K562 (cell line): ENCODE results near the gene CDC42EP5. TPM values are rescaled to one million over a fixed set of nuclear protein-coding genes. Genes with fewer than 3 reads are reported as not detected.

ENCODE experiments used
- CBFA2T3 ChIP-seq: fragments of 450-650 bp; IDR thresholded peaks from 2 replicates; pipeline ENCODE4 v1.6.1; 2017
- CTBP1 ChIP-seq: fragments of 450-650 bp; IDR thresholded peaks from 2 replicates; pipeline ENCODE4 v1.6.1; 2016; ENCODE audit warnings: borderline replicate concordance
- DMBX1 ChIP-seq: fragments of 250-450 bp; sonication (Bioruptor Pico); IDR thresholded peaks from 2 replicates; pipeline ENCODE4 v1.8.0; 2022; ENCODE audit warnings: inconsistent platforms, mild to moderate bottlenecking, moderate library complexity, borderline replicate concordance
- DPF2 ChIP-seq: fragments of 450-650 bp; IDR thresholded peaks from 2 replicates; pipeline ENCODE4 v1.6.1; 2016
- E2F6 ChIP-seq, 2 experiments: IDR thresholded peaks; 2 replicates each; pipeline ENCODE4 v1.6.1; 2011; ENCODE audit warnings: borderline replicate concordance in 1 of 2, control low read depth in 1 of 2, low read depth in 1 of 2, low read length in 1 of 2, mild to moderate bottlenecking in 1 of 2, mixed read lengths in 1 of 2, moderate library complexity in 1 of 2; ENCODE audit not compliant: insufficient read depth in 1 of 2, insufficient read length in 1 of 2, poor library complexity in 1 of 2, severe bottlenecking in 1 of 2; ENCODE audit errors: extremely low read depth in 1 of 2
- ESRRA ChIP-seq: fragments of 450-650 bp; IDR thresholded peaks from 2 replicates; pipeline ENCODE4 v1.6.1; 2014; ENCODE audit warnings: low read depth, mild to moderate bottlenecking, moderate library complexity, borderline replicate concordance
- ETV5 ChIP-seq: sonication (generic); formaldehyde crosslinking; IDR thresholded peaks from 2 replicates; pipeline ENCODE4 v1.4.0; 2020; ENCODE audit warnings: low read depth, mild to moderate bottlenecking, missing genetic modification reagents
- JUNB ChIP-seq: fragments of 450-650 bp; formaldehyde crosslinking; conservative IDR thresholded peaks from 2 replicates; pipeline ENCODE4 v1.4.0; 2020; ENCODE audit warnings: mild to moderate bottlenecking
- L3MBTL2 ChIP-seq: fragments of 450-650 bp; IDR thresholded peaks from 2 replicates; pipeline ENCODE4 v1.6.1; 2016; ENCODE audit warnings: mild to moderate bottlenecking, moderate library complexity
- NFIC ChIP-seq: fragments of 450-650 bp; IDR thresholded peaks from 2 replicates; pipeline ENCODE4 v1.6.1; 2017; ENCODE audit warnings: mild to moderate bottlenecking, inconsistent platforms
- NFXL1 ChIP-seq: fragments of 450-650 bp; formaldehyde crosslinking; IDR thresholded peaks from 2 replicates; pipeline ENCODE4 v1.4.0; 2021; ENCODE audit warnings: mild to moderate bottlenecking
- NR2C2 ChIP-seq, 2 experiments: fragments of 200-800 bp in 1 of 2; sonication (Bioruptor generic) in 1 of 2; sonication (generic) in 1 of 2; formaldehyde crosslinking in 1 of 2; IDR thresholded peaks; 2 replicates each; pipeline versions ENCODE4 v1.6.1 to v1.8.0; 2016 to 2022; ENCODE audit warnings: mild to moderate bottlenecking in 1 of 2, missing compliant biosample characterization in 1 of 2, missing genetic modification characterization in 1 of 2, missing genetic modification reagents in 1 of 2
- POU5F1 ChIP-seq: fragments of 150-350 bp; IDR thresholded peaks from 2 replicates; pipeline ENCODE4 v1.6.1; 2014; ENCODE audit warnings: borderline replicate concordance, low read length, low read depth, mild to moderate bottlenecking; ENCODE audit not compliant: partially characterized antibody
- PRMT5 ChIP-seq: sonication (generic); formaldehyde crosslinking; IDR thresholded peaks from 2 replicates; pipeline ENCODE4 v1.5.0; 2020; ENCODE audit warnings: missing genetic modification reagents
- SIN3B ChIP-seq: fragments of 450-650 bp; IDR thresholded peaks from 2 replicates; pipeline ENCODE4 v1.6.1; 2017; ENCODE audit warnings: low read depth, mild to moderate bottlenecking, moderate library complexity
- ZNF121 ChIP-seq: sonication (generic); formaldehyde crosslinking; conservative IDR thresholded peaks from 2 replicates; pipeline ENCODE4 v1.8.0; 2022; ENCODE audit warnings: missing genetic modification reagents
- ZNF146 ChIP-seq: IDR thresholded peaks from one replicate; pipeline ENCODE4 v1.6.1; 2018; ENCODE audit warnings: missing compliant biosample characterization; ENCODE audit not compliant: unreplicated experiment
- polyA plus RNA-seq, 8 experiments: library from polyadenylated mRNA; depleted of rRNA in 4 of 8; stranded (reverse) in 5 of 8; unstranded in 3 of 8; fragments of >200 nt; fragmentation: Nextera tagmentation in 2 of 8; fragmentation: Illumina TruSeq in 1 of 8; extraction: Ambion mirVana in 2 of 8; extraction: Trizol in 1 of 8; gene quantifications; 2 replicates each; pipeline versions ENCODE4 v1.2.1 to v1.2.3, GENCODE V29; 2011 to 2014; ENCODE audit warnings: inconsistent platforms in 1 of 8, missing spikeins in 1 of 8
- total RNA-seq, 7 experiments: library from RNA; depleted of rRNA in 6 of 7; stranded (reverse); fragments of >200 nt in 6 of 7; fragmentation: Illumina TruSeq in 2 of 7; extraction: Trizol in 2 of 7; gene quantifications; 2 replicates each; pipeline versions ENCODE4 v1.2.1 to v1.2.3, GENCODE V29; 2011 to 2021; ENCODE audit warnings: low replicate concordance in 1 of 7
- TF ChIP-seq, protein P1 (sequence below): sonication (generic); formaldehyde crosslinking; IDR thresholded peaks from 2 replicates; pipeline ENCODE4 v1.8.1; 2023; ENCODE audit warnings: mild to moderate bottlenecking, missing genetic modification reagents, moderate library complexity
- TF ChIP-seq, protein P2 (sequence below): IDR thresholded peaks from 2 replicates; pipeline ENCODE4 v1.6.1; 2012; ENCODE audit warnings: low read depth, low read length, improper control_type of control experiment, borderline replicate concordance
- TF ChIP-seq, protein P3 (sequence below): fragments of 450-650 bp; IDR thresholded peaks from 2 replicates; pipeline ENCODE4 v1.6.1; 2014; ENCODE audit warnings: low read depth, mild to moderate bottlenecking, moderate library complexity, borderline replicate concordance

The CDC42EP5 gene
- total and polyA plus RNA-seq, 9 of the 15 experiments (the other 6 are each of a cell fraction or from before 2014, with no cell fraction given) = 0.15 to 0.38 TPM; not detected in 7

DNA sequence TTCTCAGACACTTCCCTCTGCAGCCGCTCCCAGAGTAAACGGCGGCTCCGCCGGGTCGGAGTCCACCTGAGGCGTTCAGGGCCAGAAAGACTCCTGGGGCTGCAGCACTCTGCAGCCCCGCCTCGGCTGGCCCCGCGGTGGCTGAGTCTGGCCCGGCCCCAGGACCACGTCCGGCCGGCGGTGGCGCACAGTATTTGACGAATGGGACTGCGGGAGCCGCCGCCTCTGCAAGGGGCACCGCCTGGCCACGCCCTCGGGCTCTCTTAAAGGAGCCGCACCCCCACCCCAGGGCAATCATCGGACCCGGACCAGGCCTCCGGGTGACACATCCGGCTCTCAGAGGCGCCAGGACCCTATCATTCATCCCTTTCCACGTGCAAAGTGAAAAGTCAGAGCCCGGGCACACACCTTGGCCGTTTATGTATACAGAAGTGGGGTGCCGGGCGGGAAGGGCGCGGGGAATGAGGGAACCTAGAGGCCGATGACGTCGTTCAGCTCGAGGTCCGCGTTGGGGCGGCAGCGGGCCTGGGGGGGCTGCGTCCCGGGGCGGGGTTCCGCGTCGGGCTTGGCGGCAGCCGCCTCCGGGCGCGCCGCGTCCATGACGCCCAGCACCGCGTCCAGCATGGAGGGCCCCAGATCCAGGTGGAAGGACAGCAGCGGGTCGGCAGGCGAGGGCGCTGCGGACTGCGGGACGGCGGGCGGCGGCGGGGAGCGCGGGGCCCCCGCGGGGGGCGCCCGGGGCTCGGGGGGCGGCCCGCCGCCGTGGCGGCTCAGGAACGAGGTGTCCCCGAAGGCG is 8.3 kb downstream of the CDC42EP5 start (continued):
- TF ChIP-seq NFXL1 (CRISPR knock-in tag) (no peak), DMBX1 (CRISPR knock-in tag) (peak; percentile 37; the same call in 1 of the 2 replicates), CTBP1 (peak; percentile 45; the same call in 1 of the 2 replicates), NFIC (peak; percentile 74), NR2C2 (CRISPR knock-in tag; IDR thresholded peaks at IDR 0.05) (no peak), NR2C2 (tag; IDR thresholded peaks at IDR 0.05) (peak; percentile 54; the same call in 1 of the 2 replicates), PRMT5 (no peak), SIN3B (peak; percentile 26; the same call in 1 of the 2 replicates), ESRRA (peak; percentile 30; the same call in 1 of the 2 replicates), ETV5 (no peak; the same call in 1 of the 2 replicates), ZNF121 (CRISPR knock-in tag) (no peak), DPF2 (no peak), L3MBTL2 (peak; percentile 91), JUNB (no peak), E2F6 (IDR thresholded peaks at IDR 0.05; ENCODE audit: borderline replicate concordance in 1 of 2, extremely low read depth in 1 of 2, insufficient read depth in 1 of 2, insufficient read length in 1 of 2, low read depth in 1 of 2, low read length in 1 of 2, poor library complexity in 1 of 2, severe bottlenecking in 1 of 2) (peak; percentile 49 to 93), CBFA2T3 (no peak), POU5F1 (no peak), ZNF146 (CRISPR knock-in tag) (no peak)
- TF ChIP-seq, protein P1, sequence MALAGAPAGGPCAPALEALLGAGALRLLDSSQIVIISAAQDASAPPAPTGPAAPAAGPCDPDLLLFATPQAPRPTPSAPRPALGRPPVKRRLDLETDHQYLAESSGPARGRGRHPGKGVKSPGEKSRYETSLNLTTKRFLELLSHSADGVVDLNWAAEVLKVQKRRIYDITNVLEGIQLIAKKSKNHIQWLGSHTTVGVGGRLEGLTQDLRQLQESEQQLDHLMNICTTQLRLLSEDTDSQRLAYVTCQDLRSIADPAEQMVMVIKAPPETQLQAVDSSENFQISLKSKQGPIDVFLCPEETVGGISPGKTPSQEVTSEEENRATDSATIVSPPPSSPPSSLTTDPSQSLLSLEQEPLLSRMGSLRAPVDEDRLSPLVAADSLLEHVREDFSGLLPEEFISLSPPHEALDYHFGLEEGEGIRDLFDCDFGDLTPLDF (CRISPR knock-in tag) = 0 out of 2 replicates have a peak, but pooled peaks have one; percentile 7
- TF ChIP-seq, protein P2, sequence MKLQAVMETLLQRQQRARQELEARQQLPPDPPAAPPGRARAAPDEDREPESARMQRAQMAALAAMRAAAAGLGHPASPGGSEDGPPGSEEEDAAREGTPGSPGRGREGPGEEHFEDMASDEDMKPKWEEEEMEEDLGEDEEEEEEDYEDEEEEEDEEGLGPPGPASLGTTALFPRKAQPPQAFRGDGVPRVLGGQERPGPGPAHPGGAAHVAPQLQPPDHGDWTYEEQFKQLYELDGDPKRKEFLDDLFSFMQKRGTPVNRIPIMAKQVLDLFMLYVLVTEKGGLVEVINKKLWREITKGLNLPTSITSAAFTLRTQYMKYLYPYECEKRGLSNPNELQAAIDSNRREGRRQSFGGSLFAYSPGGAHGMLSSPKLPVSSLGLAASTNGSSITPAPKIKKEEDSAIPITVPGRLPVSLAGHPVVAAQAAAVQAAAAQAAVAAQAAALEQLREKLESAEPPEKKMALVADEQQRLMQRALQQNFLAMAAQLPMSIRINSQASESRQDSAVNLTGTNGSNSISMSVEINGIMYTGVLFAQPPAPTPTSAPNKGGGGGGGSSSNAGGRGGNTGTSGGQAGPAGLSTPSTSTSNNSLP = no peak
- TF ChIP-seq, protein P3, sequence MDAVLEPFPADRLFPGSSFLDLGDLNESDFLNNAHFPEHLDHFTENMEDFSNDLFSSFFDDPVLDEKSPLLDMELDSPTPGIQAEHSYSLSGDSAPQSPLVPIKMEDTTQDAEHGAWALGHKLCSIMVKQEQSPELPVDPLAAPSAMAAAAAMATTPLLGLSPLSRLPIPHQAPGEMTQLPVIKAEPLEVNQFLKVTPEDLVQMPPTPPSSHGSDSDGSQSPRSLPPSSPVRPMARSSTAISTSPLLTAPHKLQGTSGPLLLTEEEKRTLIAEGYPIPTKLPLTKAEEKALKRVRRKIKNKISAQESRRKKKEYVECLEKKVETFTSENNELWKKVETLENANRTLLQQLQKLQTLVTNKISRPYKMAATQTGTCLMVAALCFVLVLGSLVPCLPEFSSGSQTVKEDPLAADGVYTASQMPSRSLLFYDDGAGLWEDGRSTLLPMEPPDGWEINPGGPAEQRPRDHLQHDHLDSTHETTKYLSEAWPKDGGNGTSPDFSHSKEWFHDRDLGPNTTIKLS = peak; percentile 75; the same call in 1 of the 2 replicates
